K562 (cell line): ENCODE data around the gene SAMM50. TPM values are rescaled to one million over a fixed set of nuclear protein-coding genes. Genes with fewer than 3 reads are reported as not detected.

Source experiments
- ATAC-seq: fragments of 200-7000 bp; cut with Tn5 transposase; 3 replicates; pipeline ENCODE4 v1.9.1; 2020; ENCODE audit warnings: moderate library complexity
- BruUV-seq: library from RNA; stranded (reverse); fragments of 400-500 nt; replicated peaks from 2 replicates; lab custom pipeline; 2021; lab: Mats Ljungman, UMichigan
- CTCF ChIA-PET: fragments of 300-600 bp; formaldehyde crosslinking; extraction: SDS; loops from one replicate; lab custom pipeline; 2021; ENCODE audit warnings: low intra/inter-chr PET ratio; lab: Yijun Ruan, JAX
- POLR2A ChIA-PET: fragments of 300-600, 350-650 bp; sonication (Branson Sonifier 250); formaldehyde crosslinking; extraction: SDS; loops from one replicate; lab custom pipeline; 2021; ENCODE audit warnings: antibody characterized with exemption, inconsistent platforms; lab: Yijun Ruan, JAX
- DNase-seq, 4 experiments: peaks; one replicate each; pipeline versions ENCODE4 v3.0.0 to v3.0.0-alpha.2; 2011 to 2018; ENCODE audit warnings: low spot score in 3 of 4, mixed read lengths in 3 of 4; ENCODE audit errors: extremely low read depth in 1 of 4
- FAIRE-seq: peaks from 2 replicates; lab custom pipeline; 2011; peaks lifted over from hg19 to GRCh38; lab: Jason Lieb, UNC
- H2AFZ ChIP-seq: 2 replicates; pipeline ENCODE4 v1.6.0; 2011; ENCODE audit warnings: low read depth, low read length, control low read depth, inconsistent platforms
- H3K27ac ChIP-seq: fragments of 200-600 bp; 3 replicates; pipeline ENCODE4 v1.8.0; 2011; ENCODE audit warnings: low read depth, mild to moderate bottlenecking, control low read depth, inconsistent platforms, low read length, moderate library complexity, mixed read lengths; ENCODE audit errors: extremely low read depth
- H3K27me3 ChIP-seq, 2 experiments: fragments of 300-600 bp in 1 of 2; 2 replicates in 1 of 2; 3 replicates in 1 of 2; pipeline versions ENCODE4 v1.6.0 to v1.8.0; 2011; ENCODE audit warnings: inconsistent platforms in 2 of 2, low read length in 2 of 2, mild to moderate bottlenecking in 1 of 2, mixed read lengths in 1 of 2, moderate library complexity in 1 of 2; ENCODE audit not compliant: control insufficient read depth in 2 of 2, insufficient read depth in 2 of 2
- H3K36me3 ChIP-seq: fragments of 300-600 bp; 3 replicates; pipeline ENCODE4 v1.8.0; 2011; ENCODE audit warnings: mild to moderate bottlenecking, low read length, inconsistent platforms; ENCODE audit not compliant: control insufficient read depth, insufficient read depth
- H3K4me1 ChIP-seq, 2 experiments: fragments of 200-600 bp in 1 of 2; replicated peaks in 1 of 2; 2 replicates in 1 of 2; 3 replicates in 1 of 2; pipeline versions ENCODE4 v1.5.1 to v1.8.0; 2011; ENCODE audit warnings: inconsistent platforms in 2 of 2, low read length in 2 of 2, mild to moderate bottlenecking in 1 of 2, mixed read lengths in 1 of 2, moderate library complexity in 1 of 2; ENCODE audit not compliant: control insufficient read depth in 2 of 2, insufficient read depth in 2 of 2
- H3K4me2 ChIP-seq: 2 replicates; pipeline ENCODE4 v1.6.1; 2011; ENCODE audit warnings: low read length, control low read depth, inconsistent platforms, mixed read lengths; ENCODE audit not compliant: insufficient read depth
- H3K4me3 ChIP-seq: fragments of 200-600 bp; sonication (generic), shearing (Covaris generic); 2 replicates; pipeline ENCODE4 v1.5.1; 2016; ENCODE audit warnings: control low read depth, inconsistent platforms
- H3K79me2 ChIP-seq: fragments of 200-600 bp; 3 replicates; pipeline ENCODE4 v1.8.0; 2011; ENCODE audit warnings: low read length, inconsistent platforms; ENCODE audit not compliant: control insufficient read depth, insufficient read depth
- H3K9ac ChIP-seq, 2 experiments: 2 replicates each; pipeline versions ENCODE4 v1.6.0 to v1.6.1; 2011; ENCODE audit warnings: low read depth in 2 of 2, low read length in 2 of 2, control low read depth in 1 of 2, inconsistent platforms in 1 of 2, mild to moderate bottlenecking in 1 of 2, mixed read lengths in 1 of 2; ENCODE audit not compliant: insufficient read depth in 1 of 2
- H3K9me1 ChIP-seq: one replicate; pipeline ENCODE4 v1.6.0; 2011; ENCODE audit warnings: inconsistent platforms, mild to moderate bottlenecking, low read length, moderate library complexity; ENCODE audit not compliant: control insufficient read depth, insufficient read depth
- H3K9me3 ChIP-seq: replicated peaks from 2 replicates; pipeline ENCODE4 v1.5.1; 2011; ENCODE audit warnings: low read depth, low read length, inconsistent platforms; ENCODE audit not compliant: control insufficient read depth, insufficient read depth
- H4K20me1 ChIP-seq: replicated peaks from 2 replicates; pipeline ENCODE4 v1.6.1; 2011; ENCODE audit warnings: low read length, inconsistent platforms, mixed read lengths; ENCODE audit not compliant: control insufficient read depth, insufficient read depth
- ARID4B ChIP-seq: sonication (generic); formaldehyde crosslinking; IDR thresholded peaks from 2 replicates; pipeline ENCODE4 v1.8.0; 2022; ENCODE audit warnings: mild to moderate bottlenecking, missing genetic modification reagents
- CREB3 ChIP-seq: fragments of 450-650 bp; conservative IDR thresholded peaks from 2 replicates; pipeline ENCODE4 v1.6.1; 2016; ENCODE audit warnings: missing genetic modification characterization, low read depth, mild to moderate bottlenecking, missing compliant biosample characterization, moderate library complexity
- GABPB2 ChIP-seq: fragments of 250-450 bp; sonication (Bioruptor Pico); conservative IDR thresholded peaks from 2 replicates; pipeline ENCODE4 v1.5.1; 2021; ENCODE audit warnings: mild to moderate bottlenecking
- MEIS2 ChIP-seq: fragments of 450-650 bp; IDR thresholded peaks from 2 replicates; pipeline ENCODE4 v1.6.1; 2014; ENCODE audit warnings: mild to moderate bottlenecking; ENCODE audit not compliant: partially characterized antibody
- NFATC3 ChIP-seq: fragments of 450-650 bp; IDR thresholded peaks from 2 replicates; pipeline ENCODE4 v1.6.1; 2017; ENCODE audit warnings: mild to moderate bottlenecking
- NR4A1 ChIP-seq, 2 experiments: fragments of 250-450 bp in 1 of 2; fragments of 450-650 bp in 1 of 2; sonication (Bioruptor Pico) in 1 of 2; IDR thresholded peaks; 2 replicates each; pipeline versions ENCODE4 v1.4.0 to v1.6.1; 2016 to 2020; ENCODE audit warnings: mild to moderate bottlenecking in 2 of 2, missing compliant biosample characterization in 1 of 2, missing genetic modification characterization in 1 of 2, moderate library complexity in 1 of 2
- RFX5 ChIP-seq: IDR thresholded peaks from 2 replicates; pipeline ENCODE4 v1.6.1; 2011; ENCODE audit warnings: low read depth, mild to moderate bottlenecking, improper control_type of control experiment, low read length
- SMAD2 ChIP-seq: fragments of 150-350 bp; IDR thresholded peaks from 2 replicates; pipeline ENCODE4 v1.6.1; 2014; ENCODE audit warnings: low read depth, mild to moderate bottlenecking, low read length
- ZBTB1 ChIP-seq: sonication (generic); formaldehyde crosslinking; IDR thresholded peaks from 2 replicates; pipeline ENCODE4 v1.8.1; 2023; ENCODE audit warnings: missing genetic modification reagents, low read depth, mild to moderate bottlenecking, borderline replicate concordance
- ZKSCAN8 ChIP-seq: fragments of 200-800 bp; sonication (Bioruptor generic); IDR thresholded peaks from 2 replicates; pipeline ENCODE4 v1.6.1; 2016; ENCODE audit warnings: missing genetic modification characterization, missing compliant biosample characterization
- ZNF134 ChIP-seq: fragments of 250-450 bp; sonication (Bioruptor Pico); conservative IDR thresholded peaks from 2 replicates; pipeline ENCODE4 v1.4.0; 2020
- ZNF551 ChIP-seq: fragments of 250-450 bp; sonication (Bioruptor Pico); IDR thresholded peaks from 2 replicates; pipeline ENCODE4 v1.5.0; 2021; ENCODE audit warnings: mild to moderate bottlenecking, moderate library complexity
- ZNF592 ChIP-seq: fragments of 450-650 bp; IDR thresholded peaks from 2 replicates; pipeline ENCODE4 v1.6.1; 2017; ENCODE audit warnings: antibody characterized with exemption, mild to moderate bottlenecking
- WGBS: fragments of 100-300 bp; shearing (Covaris generic); methylation state at CpG from one replicate; pipeline ENCODE4 v1.1.6; 2016; ENCODE audit warnings: low coverage, mixed read lengths; ENCODE audit not compliant: insufficient coverage; ENCODE audit errors: missing lambda C conversion rate; 5-methylcytosine and 5-hydroxymethylcytosine counted together
- in situ Hi-C: fragments of 300-500 bp; cut with MboI; formaldehyde crosslinking; loops from 4 replicates; pipeline ENCODE4 v1.15.0; 2018; ENCODE audit warnings: inconsistent platforms, mixed read lengths
- intact Hi-C: fragments of 100-400 bp; cut with micrococcal nuclease; formaldehyde crosslinking; loops from 2 replicates; pipeline ENCODE4 v1.14.2; 2022
- polyA plus RNA-seq, 8 experiments: library from polyadenylated mRNA; depleted of rRNA in 4 of 8; stranded (reverse) in 5 of 8; unstranded in 3 of 8; fragments of >200 nt; fragmentation: Nextera tagmentation in 2 of 8; fragmentation: Illumina TruSeq in 1 of 8; extraction: Ambion mirVana in 2 of 8; extraction: Trizol in 1 of 8; gene quantifications; 2 replicates each; pipeline versions ENCODE4 v1.2.1 to v1.2.3, GENCODE V29; 2011 to 2014; ENCODE audit warnings: inconsistent platforms in 1 of 8, missing spikeins in 1 of 8
- total RNA-seq, 7 experiments: library from RNA; depleted of rRNA in 6 of 7; stranded (reverse); fragments of >200 nt in 6 of 7; fragmentation: Illumina TruSeq in 2 of 7; extraction: Trizol in 2 of 7; gene quantifications; 2 replicates each; pipeline versions ENCODE4 v1.2.1 to v1.2.3, GENCODE V29; 2011 to 2021; ENCODE audit warnings: low replicate concordance in 1 of 7

Gene SAMM50
- total and polyA plus RNA-seq, 9 of the 15 experiments (the other 6 are each of a cell fraction or from before 2014, with no cell fraction given): 14.6 to 49.3 (median 38.1) TPM

- Histone ChIP-seq H3K4me1 (peaks cover 7% of the 10 kb centered on the region in 2 experiments; a peak in 4 of 5 replicates), H3K9me1 (no peaks in the 10 kb centered on the region), H3K9ac (no peak overlapping the region; a peak in 1 of 4 replicates), H2AFZ (no peak overlapping the region; the same call in 1 of the 2 replicates), H3K79me2 (no peaks in the 10 kb centered on the region), H3K4me3 (no peak overlapping the region), H3K27me3 (no peaks in the 10 kb centered on the region), H3K27ac (no peak overlapping the region), H4K20me1 (no peaks in the 10 kb centered on the region), H3K9me3 (no peaks in the 10 kb centered on the region), H3K36me3 (peaks cover under 1% of the 10 kb centered on the region; the same call in 1 of the 3 replicates), H3K4me2 (peak overlapping the region; percentile 28; the same call in 1 of the 2 replicates)
- ATAC-seq (no peak; the same call in 2 of the 3 replicates), DNase-seq (no peak), FAIRE-seq (no peak)
- WGBS: 79% methylated on average over 7 of the region's 7 CpGs
- BruUV-seq: no TSS peak
- intact Hi-C loops: loop anchor here (2.0 kb wide), 1 partner anchor 77 kb away; no protein-coding TSS in a partner anchor
- in situ Hi-C loops: loop anchor here (10.0 kb wide), 1 partner anchor 621 kb away; no protein-coding TSS in a partner anchor
- POLR2A ChIA-PET: no interaction called here
- CTCF ChIA-PET: interaction anchor here (1.6 kb wide), 1 partner anchor 82 kb away, joined by 5 read pairs; no protein-coding TSS in a partner anchor
- no peak for TF ChIP-seq RFX5
- no peak for TF ChIP-seq SMAD2
- TF ChIP-seq MEIS2: no peak
- TF ChIP-seq NR4A1 (CRISPR knock-in tag; IDR thresholded peaks at IDR 0.05): no peak
- TF ChIP-seq NR4A1 (tag; IDR thresholded peaks at IDR 0.05): no peak
- no peak for TF ChIP-seq CREB3 (tag)
- TF ChIP-seq ZNF551: no peak
- no peak for TF ChIP-seq ZNF592
- no peak for TF ChIP-seq NFATC3
- TF ChIP-seq ZKSCAN8 (CRISPR knock-in tag): no peak
- no peak for TF ChIP-seq GABPB2
- no peak for TF ChIP-seq ZBTB1 (CRISPR knock-in tag)
- no peak for TF ChIP-seq ZNF134 (CRISPR knock-in tag)
- no peak for TF ChIP-seq ARID4B (CRISPR knock-in tag)
Measured at GRCh38 chr22:44004104-44004460, 48.8 kb downstream of the SAMM50 start.
